Retinal pigment epithelial cell (primary cell): ENCODE measurements around the gene ARL5C.

Experiments used
- DNase-seq: peaks from one replicate; pipeline ENCODE4 v3.0.0-alpha.2; 2010; ENCODE audit warnings: low read depth
- H3K4me3 ChIP-seq: 2 replicates; pipeline ENCODE4 v1.5.1; 2011; ENCODE audit warnings: mild to moderate bottlenecking, low read length, control low read depth, moderate library complexity
- CTCF ChIP-seq: conservative IDR thresholded peaks from 2 replicates; pipeline ENCODE4 v1.5.1; 2011; ENCODE audit warnings: low read depth, low read length, control low read depth, inconsistent platforms

Gene ARL5C

DNA sequence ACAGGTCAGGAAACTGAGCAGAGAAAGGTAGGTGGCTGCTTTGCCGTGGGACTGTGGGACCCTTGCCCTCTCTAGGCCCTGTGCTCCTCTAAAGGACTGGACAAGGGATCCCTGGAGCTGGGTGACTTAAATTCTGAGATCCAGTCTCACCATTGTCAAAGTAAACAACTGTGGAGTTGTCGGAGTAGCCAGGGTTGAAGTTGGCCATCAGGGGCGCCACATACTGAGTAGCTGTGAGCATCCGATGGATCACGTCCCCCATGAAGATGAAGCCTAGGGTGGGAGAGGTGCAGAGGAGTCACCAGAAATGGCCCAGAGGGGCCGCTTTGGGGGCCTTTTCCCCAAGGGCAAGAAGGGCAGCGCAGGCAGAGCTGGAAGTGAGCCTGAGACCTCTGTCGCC lies 58.0 kb downstream of the ARL5C start:
- DNase-seq, result no peak
- no peak for TF ChIP-seq CTCF
- H3K4me3 ChIP-seq, result no peak overlapping the region

DNA sequence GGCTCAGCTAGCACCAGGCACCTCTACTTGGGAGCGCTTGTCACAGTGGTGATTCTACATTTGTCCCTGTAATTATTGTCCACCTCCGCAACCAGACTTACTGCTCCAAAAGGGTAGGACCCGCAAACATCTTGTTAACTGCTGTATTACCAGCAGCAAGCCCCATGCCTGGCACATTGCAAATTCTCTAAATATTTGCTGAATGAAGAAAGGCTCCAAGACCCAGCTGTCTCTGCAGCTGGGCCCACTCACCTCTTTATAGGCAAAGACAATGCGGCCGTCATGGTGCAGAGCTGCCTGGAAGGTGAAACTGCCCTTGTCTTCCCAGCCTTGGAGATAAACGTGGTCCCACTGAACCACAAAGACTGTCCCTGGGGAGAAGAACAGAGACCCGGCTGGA lies 58.8 kb downstream of the ARL5C start:
- H3K4me3 ChIP-seq, result no peak overlapping the region
- no peak for TF ChIP-seq CTCF
- no peak for DNase-seq
